ENCODE results near the gene SUV39H2.

DNA sequence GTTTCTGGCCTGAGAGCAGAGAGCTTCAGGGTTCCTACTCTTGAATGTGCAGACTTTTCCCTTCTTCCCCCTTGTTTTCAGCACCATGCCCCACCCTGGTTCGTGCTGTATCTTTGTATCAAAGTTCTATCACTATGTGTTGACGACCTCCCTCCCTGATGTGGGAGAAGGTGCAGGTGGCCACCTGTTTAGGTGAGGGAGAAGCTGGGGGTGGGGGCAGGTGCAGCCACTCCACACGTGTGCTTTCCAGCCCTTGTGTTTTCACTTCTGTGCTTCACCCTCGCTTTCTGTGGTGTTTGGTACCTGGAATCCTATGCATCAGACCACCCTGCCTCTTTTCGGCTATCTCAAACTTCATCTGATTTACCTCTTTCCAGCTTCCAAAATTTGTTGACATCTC, 19.6 kb upstream of the SUV39H2 start:
- TF ChIP-seq CTCF (IDR thresholded peaks at IDR 0.05) = no peak
- no peak for TF ChIP-seq POLR2A (IDR thresholded peaks at IDR 0.05)

Data from body of pancreas (tissue), 4 donors.